ENCODE results near the gene HP. TPM values are rescaled to one million over a fixed set of nuclear protein-coding genes. Genes with fewer than 3 reads are reported as not detected.

The HP gene
- not detected in 2 replicates for total RNA-seq

GRCh38 chr16:72054254-72054847, at the start of gene HP:
Gene HP (plus strand): TSS chr16:72054505. CDS start chr16:72054653, 148 bp downstream.

GRCh38 chr16:72008424-72009216, 45.7 kb upstream of the HP start, which contains the start of gene DHODH:
Gene DHODH (plus strand): TSS chr16:72008744. CDS start chr16:72008765, 21 bp downstream.

GRCh38 chr16:72093448-72094265, 39.4 kb downstream of the HP start, which contains the start of the genes DHX38 and TXNL4B:
Gene DHX38 (plus strand): TSS chr16:72093847. CDS start chr16:72096158, 2,311 bp downstream.
Gene TXNL4B (minus strand): TSS chr16:72093620. CDS start chr16:72090749, 2,871 bp downstream.

Other genes with a start within 250 kb of the HP start
- 48.9 and 62.6 TPM in 2 replicates for gene AP1G1, start 245.7 kb upstream of the HP start, total RNA-seq
- 9.9 and 18.6 TPM in 2 replicates for gene ATXN1L, start 208.5 kb upstream of the HP start, total RNA-seq
- gene ZNF821, start 170.3 kb upstream of the HP start, total RNA-seq, result 2.9 and 6.1 TPM in 2 replicates
- gene IST1, start 159.0 kb upstream of the HP start, total RNA-seq, result 93.4 and 120 TPM in 2 replicates
- under 0.01 TPM in 1 of 2 replicates, not detected in the other for gene PKD1L3, start 54.1 kb upstream of the HP start, total RNA-seq
- 5.1 and 7.0 TPM in 2 replicates for gene DHODH, start 45.8 kb upstream of the HP start, total RNA-seq
- not detected in 2 replicates for gene HPR, start 8.7 kb downstream of the HP start, total RNA-seq
- gene TXNL4B, start 39.1 kb downstream of the HP start, total RNA-seq, result 6.0 and 6.7 TPM in 2 replicates
- 27.9 and 32.9 TPM in 2 replicates for gene DHX38, start 39.3 kb downstream of the HP start, total RNA-seq
- 0.13 and 0.98 TPM in 2 replicates for gene PMFBP1, start 117.7 kb downstream of the HP start, total RNA-seq

Measured in mesangial cell (primary cell).